ENCODE results near the gene P2RY4. TPM values are rescaled to one million over a fixed set of nuclear protein-coding genes. Genes with fewer than 3 reads are reported as not detected.

P2RY4 gene

Small RNA genes lying within 50 kb of the gene (small RNA-seq; reads per million reads assigned to genes)
- gene RNA5SP507 (ENCODE audit: low read depth) = not detected

Measured in mesenchymal stem cell (in vitro differentiated cells and primary cell).